Daoy (cell line): ENCODE data around the gene GPR84. TPM values are rescaled to one million over a fixed set of nuclear protein-coding genes. Genes with fewer than 3 reads are reported as not detected.

Source experiments
- DNase-seq: peaks from one replicate; pipeline ENCODE4 v3.0.0-alpha.2; 2015; ENCODE audit warnings: low read depth
- total RNA-seq: library from RNA; depleted of rRNA; stranded (reverse); fragments of >200 nt; shearing (Covaris generic); gene quantifications from 2 replicates; pipeline ENCODE4 v1.2.3, GENCODE V29; 2014

The GPR84 gene
- total RNA-seq, 1 experiment from 2014 or later = not detected

- DNase-seq = no peak
These were observed 10.4 kb upstream of the GPR84 start for GRCh38 chr12:54374562-54375258.

- peak; percentile 82 for DNase-seq
These were observed 9.6 kb upstream of the GPR84 start for GRCh38 chr12:54373649-54374561.

- DNase-seq = no peak
These were observed 8.0 kb upstream of the GPR84 start for GRCh38 chr12:54372113-54372806.

- peak; percentile 62 for DNase-seq
These were observed 7.2 kb upstream of the GPR84 start for GRCh38 chr12:54371328-54372112.

GRCh38 chr12:54370171-54370730 is 6.0 kb upstream of the GPR84 start:
- DNase-seq = peak; percentile 90

GRCh38 chr12:54369597-54370131 is 5.4 kb upstream of the GPR84 start:
- no peak for DNase-seq

- DNase-seq = peak; percentile 91
These were observed 4.7 kb upstream of the GPR84 start for GRCh38 chr12:54368709-54369596.

- no peak for DNase-seq
These were observed 3.9 kb upstream of the GPR84 start for GRCh38 chr12:54368025-54368708.

GRCh38 chr12:54363618-54364017 is 668 bp downstream of the GPR84 start:
- DNase-seq = no peak

GRCh38 chr12:54363047-54363446 is 1.2 kb downstream of the GPR84 start:
- DNase-seq = no peak

- DNase-seq = peak; percentile 84
These were observed 3.4 kb downstream of the GPR84 start for GRCh38 chr12:54360717-54361456.

- DNase-seq = no peak
These were observed 4.4 kb downstream of the GPR84 start for GRCh38 chr12:54359762-54360351.

- peak; percentile 99 for DNase-seq
These were observed 5.1 kb downstream of the GPR84 start for GRCh38 chr12:54358945-54359761.

- no peak for DNase-seq
These were observed 5.9 kb downstream of the GPR84 start for GRCh38 chr12:54358191-54358944.

- DNase-seq = no peak
These were observed 6.6 kb downstream of the GPR84 start for GRCh38 chr12:54357506-54358190.

- DNase-seq = no peak
These were observed 7.3 kb downstream of the GPR84 start for GRCh38 chr12:54356951-54357356.
